Astrocyte of the cerebellum (primary cell): ENCODE measurements around the gene SLC25A18.

ENCODE experiments used
- DNase-seq: peaks from one replicate; pipeline ENCODE4 v3.0.0-alpha.2; 2011; ENCODE audit warnings: low read depth
- H3K4me3 ChIP-seq: 2 replicates; pipeline ENCODE4 v1.5.1; 2011; ENCODE audit warnings: mild to moderate bottlenecking, low read depth, low read length, moderate library complexity
- in situ Hi-C: cut with HindIII; loops from 2 replicates; pipeline ENCODE4 v1.10.0; 2017; ENCODE audit warnings: low sequenced_read_pairs
- TF ChIP-seq, protein P1 (sequence below): IDR thresholded peaks from 2 replicates; pipeline ENCODE4 v1.5.1; 2012; ENCODE audit warnings: low read length, low read depth, moderate library complexity, mild to moderate bottlenecking; ENCODE audit errors: missing control alignments

Gene SLC25A18

DNA sequence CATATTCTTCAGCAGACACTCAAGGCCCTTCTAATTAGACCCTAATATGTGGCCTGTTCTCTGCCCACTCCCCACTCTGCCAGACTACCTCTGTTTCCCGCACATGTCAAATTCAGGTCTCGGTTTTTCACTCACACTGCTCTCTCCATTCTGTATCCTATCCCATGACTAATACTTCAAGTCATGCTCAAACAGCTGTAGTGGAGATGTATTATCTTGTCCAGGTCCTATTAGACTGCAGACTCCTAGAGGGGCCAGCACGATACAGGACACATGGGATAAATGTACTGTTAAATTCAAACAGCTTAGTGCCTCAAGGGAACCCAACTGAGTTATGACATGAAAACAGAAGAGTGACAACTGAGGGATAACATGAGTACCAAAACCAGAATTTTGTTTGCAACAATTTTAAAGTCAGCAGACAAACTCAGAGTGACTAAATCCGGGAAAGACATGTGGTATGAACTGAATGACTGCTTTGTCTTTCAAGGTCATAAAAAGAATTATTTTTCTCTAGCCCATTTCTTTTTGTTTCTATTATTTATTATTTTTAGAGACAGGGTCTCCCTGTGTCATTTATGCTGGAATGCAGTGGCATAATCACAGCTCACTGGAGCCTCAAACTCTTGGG lies 44.7 kb downstream of the SLC25A18 start:
- no peak overlapping the region for H3K4me3 ChIP-seq
- TF ChIP-seq, protein P1, sequence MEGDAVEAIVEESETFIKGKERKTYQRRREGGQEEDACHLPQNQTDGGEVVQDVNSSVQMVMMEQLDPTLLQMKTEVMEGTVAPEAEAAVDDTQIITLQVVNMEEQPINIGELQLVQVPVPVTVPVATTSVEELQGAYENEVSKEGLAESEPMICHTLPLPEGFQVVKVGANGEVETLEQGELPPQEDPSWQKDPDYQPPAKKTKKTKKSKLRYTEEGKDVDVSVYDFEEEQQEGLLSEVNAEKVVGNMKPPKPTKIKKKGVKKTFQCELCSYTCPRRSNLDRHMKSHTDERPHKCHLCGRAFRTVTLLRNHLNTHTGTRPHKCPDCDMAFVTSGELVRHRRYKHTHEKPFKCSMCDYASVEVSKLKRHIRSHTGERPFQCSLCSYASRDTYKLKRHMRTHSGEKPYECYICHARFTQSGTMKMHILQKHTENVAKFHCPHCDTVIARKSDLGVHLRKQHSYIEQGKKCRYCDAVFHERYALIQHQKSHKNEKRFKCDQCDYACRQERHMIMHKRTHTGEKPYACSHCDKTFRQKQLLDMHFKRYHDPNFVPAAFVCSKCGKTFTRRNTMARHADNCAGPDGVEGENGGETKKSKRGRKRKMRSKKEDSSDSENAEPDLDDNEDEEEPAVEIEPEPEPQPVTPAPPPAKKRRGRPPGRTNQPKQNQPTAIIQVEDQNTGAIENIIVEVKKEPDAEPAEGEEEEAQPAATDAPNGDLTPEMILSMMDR, result no peak
- no peak for DNase-seq
- in situ Hi-C loops, result no loop called here

DNA sequence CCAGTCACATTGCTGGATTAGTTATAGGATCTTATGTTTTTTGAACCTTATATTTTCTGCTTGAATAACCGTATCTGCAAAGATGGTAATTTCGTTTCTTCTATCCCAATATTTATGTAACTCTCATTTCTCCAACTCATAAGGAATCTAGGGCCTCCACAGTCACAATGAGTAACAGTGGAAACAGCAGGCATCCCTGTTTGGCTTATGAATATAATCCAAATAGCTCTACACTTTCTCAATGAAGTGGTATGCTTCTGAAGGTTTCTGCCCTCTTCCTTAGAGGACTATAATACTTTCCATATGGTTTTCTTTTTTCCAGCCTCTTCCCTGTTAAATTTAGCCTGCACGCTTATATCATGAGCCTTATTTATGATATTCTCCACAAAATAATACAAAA lies 48.8 kb downstream of the SLC25A18 start:
- no peak overlapping the region for H3K4me3 ChIP-seq
- DNase-seq, result no peak
- in situ Hi-C loops, result no loop called here
- TF ChIP-seq, protein P1, result no peak

DNA sequence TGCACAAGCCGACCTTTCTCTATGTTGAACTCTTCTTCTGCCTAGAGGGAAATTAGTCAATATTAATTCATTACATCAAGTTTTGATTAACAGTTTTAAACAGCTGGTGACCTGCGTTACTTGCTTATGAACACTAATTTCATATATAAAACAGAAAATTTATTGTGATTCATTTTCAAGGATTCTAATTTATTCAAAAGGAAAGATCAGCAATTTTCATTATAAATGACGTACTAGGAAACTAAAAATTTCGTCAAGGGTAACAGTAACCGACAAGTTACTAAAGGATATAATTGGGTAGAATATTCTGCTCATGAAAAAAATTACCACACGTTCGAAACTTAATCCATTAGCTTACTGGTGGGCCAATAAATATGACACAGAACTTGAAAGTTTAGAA lies 50.0 kb downstream of the SLC25A18 start:
- H3K4me3 ChIP-seq, result no peak overlapping the region
- DNase-seq, result no peak
- in situ Hi-C loops, result no loop called here
- TF ChIP-seq, protein P1, result no peak

DNA sequence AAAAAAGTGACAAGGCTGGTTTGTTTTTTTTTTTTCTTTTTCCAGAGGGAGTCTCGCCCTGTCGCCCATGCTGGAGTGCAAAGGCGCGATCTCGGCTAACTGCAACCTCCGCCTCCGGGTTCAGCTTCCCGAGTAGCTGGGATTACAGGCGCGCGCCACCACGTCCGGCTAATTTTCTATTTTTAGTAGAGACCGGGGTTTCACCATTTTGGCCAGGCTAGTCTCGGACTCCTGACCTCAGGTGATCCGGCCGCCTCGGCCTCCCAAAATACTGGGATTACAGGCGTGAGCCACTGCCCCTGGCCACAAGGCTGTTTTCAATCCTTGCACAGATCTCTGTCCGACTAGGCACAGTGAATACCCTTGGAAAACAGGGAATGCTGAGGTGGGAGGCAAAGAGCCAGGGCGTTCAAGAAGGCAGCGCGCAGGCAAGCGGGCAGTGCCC lies 64.7 kb downstream of the SLC25A18 start:
- DNase-seq, result no peak
- peak overlapping the region; percentile 89 for H3K4me3 ChIP-seq
- TF ChIP-seq, protein P1, result no peak
- in situ Hi-C loops, result no loop called here

DNA sequence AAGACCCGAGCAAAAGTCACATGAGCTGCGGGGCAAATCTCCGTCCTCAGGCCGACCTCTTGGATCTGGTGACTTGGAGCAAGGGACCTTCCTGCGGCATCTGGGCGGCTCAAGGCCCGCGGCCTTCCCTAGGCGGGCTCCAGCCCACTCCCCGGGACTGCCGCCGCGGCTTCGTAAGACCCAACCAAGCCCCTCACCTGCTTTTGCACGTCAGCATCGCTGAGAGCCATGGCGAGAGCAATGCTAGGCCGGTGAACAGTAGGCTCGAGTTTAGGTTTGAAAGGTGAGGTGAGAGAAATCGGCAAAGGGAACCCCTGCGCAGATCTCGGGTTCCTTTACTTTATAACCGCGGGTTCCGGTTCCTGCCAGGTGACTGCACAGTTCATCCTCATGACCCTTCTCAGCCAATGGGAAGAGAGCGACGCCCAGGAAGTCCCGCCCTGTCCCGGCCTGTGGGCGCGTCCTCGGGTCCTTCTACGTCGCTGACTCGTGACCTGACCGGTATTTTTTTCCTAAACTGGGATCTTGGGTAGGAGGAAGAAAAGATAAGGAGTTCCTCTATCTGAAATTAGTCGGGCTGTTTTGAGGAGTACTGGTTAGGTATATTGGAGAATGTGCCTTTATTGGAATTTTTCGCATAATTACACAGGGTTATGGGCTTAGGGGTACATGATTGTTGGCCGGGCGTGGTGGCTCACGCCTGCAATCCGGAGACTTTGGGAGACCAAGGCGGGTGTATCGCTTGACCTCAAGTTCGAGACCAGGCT lies 65.3 kb downstream of the SLC25A18 start, which contains the start of gene ATP6V1E1:
Gene ATP6V1E1, minus strand, starts transcription at position 344 of the 767 bp plus-strand sequence. Its CDS starts 114 bp downstream, at position 230.
- in situ Hi-C loops, result no loop called here
- TF ChIP-seq, protein P1, result no peak
- peak; percentile 93 for DNase-seq
- H3K4me3 ChIP-seq, result peak within 1 kb of the TSS; percentile 89

DNA sequence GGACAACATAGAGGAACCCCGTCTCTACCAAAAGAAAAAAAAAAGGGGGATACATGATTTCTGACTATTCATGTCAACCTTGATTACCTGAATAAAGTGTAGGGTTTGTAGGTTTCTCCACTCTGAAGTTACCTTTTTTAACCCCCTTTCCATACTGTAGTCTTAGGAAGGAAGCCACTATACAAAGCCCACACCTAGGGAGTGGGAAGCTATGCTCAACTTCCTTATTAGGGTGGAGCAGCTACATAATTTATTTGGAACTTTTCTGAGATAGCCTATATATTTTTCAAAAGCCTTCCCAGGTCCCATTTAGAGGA lies 65.8 kb downstream of the SLC25A18 start:
- DNase-seq, result no peak
- TF ChIP-seq, protein P1, result no peak
- in situ Hi-C loops, result no loop called here
- peak overlapping the region; percentile 89 for H3K4me3 ChIP-seq
